ENCODE data around the gene ARFGEF2. TPM values are rescaled to one million over a fixed set of nuclear protein-coding genes. Genes with fewer than 3 reads are reported as not detected.

The ARFGEF2 gene
- total and polyA plus RNA-seq, 2 of the 4 experiments (the other 2 are of a cell fraction), result 10.3 to 39.1 TPM

DNA sequence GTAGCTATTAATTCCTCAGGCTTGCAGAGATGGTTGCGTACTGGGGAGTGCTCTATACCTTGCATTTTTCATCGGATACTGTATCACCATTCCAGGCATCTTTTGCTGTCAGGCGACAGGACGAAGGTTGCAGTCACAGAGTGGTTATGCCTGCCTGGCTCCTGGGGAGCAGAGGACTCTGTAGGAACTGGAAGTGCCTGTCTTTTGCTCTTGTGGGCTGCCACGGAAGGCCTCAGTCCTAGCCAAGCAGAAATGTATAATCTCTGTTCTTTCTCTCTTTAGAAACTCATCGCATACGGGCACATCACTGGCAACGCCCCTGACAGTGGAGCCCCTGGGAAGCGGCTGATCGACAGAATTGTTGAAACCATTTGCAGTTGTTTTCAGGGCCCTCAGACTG is 29.5 kb downstream of the ARFGEF2 start (continued):
- TF ChIP-seq RFX5 (IDR thresholded peaks at IDR 0.05; ENCODE audit: low read depth, low read length), result no peak

DNA sequence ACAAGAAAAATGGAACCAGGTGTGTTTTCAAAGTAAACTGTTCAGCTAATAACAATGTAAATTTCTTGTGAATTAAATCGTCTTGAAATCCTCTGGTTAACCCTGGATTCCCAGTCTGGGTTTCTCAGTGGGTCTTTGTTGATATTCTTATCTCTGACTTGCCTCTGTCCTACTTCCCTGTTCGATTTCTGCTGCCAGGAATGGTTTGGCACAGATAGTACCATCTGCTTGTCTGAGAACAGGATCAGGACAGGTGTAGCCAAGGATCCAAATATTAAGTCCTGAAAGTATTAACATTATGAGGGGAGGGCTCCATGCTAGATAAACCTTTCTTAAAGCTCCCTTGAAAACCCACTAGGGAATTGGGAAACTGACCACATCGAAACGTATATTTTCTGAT is 30.1 kb downstream of the ARFGEF2 start:
- Histone ChIP-seq H3K14ac (replicated peaks; ENCODE audit: low read depth, low read length) (no peak overlapping the region), H4K91ac (ENCODE audit: insufficient read depth, low read depth, low read length) (no peak overlapping the region), H3K18ac (ENCODE audit: low read depth, low read length) (no peak overlapping the region), H3K36me3 (ENCODE audit: control insufficient read depth, insufficient read depth, low read length) (peaks cover 55% of the 10 kb centered on the region), H3K79me1 (ENCODE audit: low read depth in 1 of 2, low read length in 2 of 2) (peaks cover 17 to 40% of the 10 kb centered on the region in 2 experiments; a peak in 3 of 4 replicates), H3K4me1 (ENCODE audit: control insufficient read depth, insufficient read depth, low read length) (no peaks in the 10 kb centered on the region), H3K27ac (ENCODE audit: insufficient read depth, low read length) (no peak overlapping the region), H3K4ac (ENCODE audit: low read depth, low read length) (no peak overlapping the region), H3K9me3 (ENCODE audit: control insufficient read depth, insufficient read depth, low read length) (no peaks in the 10 kb centered on the region), H3K27me3 (ENCODE audit: control insufficient read depth, insufficient read depth, low read length) (no peaks in the 10 kb centered on the region), H3K9ac (ENCODE audit: low read depth, low read length) (no peak overlapping the region), H3K23ac (ENCODE audit: low read depth, low read length) (no peak overlapping the region), H3K4me2 (ENCODE audit: low read depth, low read length) (no peak overlapping the region), H2BK5ac (ENCODE audit: low read depth, low read length, poor library complexity, severe bottlenecking) (no peak overlapping the region), H3K9me1 (ENCODE audit: insufficient read depth, low read length) (peaks cover 3% of the 10 kb centered on the region; the same call in 1 of the 2 replicates), H2BK120ac (ENCODE audit: low read depth, low read length) (no peak overlapping the region), H2AK9ac (replicated peaks; ENCODE audit: low read depth, low read length, poor library complexity) (no peak overlapping the region), H2AK5ac (ENCODE audit: low read depth, low read length) (no peak overlapping the region), H2BK15ac (ENCODE audit: low read depth, low read length) (no peak overlapping the region), H2AFZ (replicated peaks; ENCODE audit: low read length, poor library complexity) (no peak overlapping the region), H4K20me1 (ENCODE audit: insufficient read depth, low read length) (peaks cover 10% of the 10 kb centered on the region; the same call in 1 of the 2 replicates), H4K5ac (ENCODE audit: low read depth, low read length) (no peak overlapping the region), H3K4me3 (ENCODE audit: insufficient read depth, low read depth, low read length) (no peak overlapping the region), H3K56ac (ENCODE audit: extremely low read depth, insufficient read depth, low read length) (no peak overlapping the region), H2BK20ac (ENCODE audit: low read depth, low read length) (no peak overlapping the region), H4K8ac (ENCODE audit: low read depth in 2 of 2, low read length in 2 of 2) (no peak overlapping the region)
- dilution Hi-C loops (cut with HindIII; ENCODE audit: low sequenced_read_pairs, unreplicated experiment) (no loop called here), intact Hi-C loops (cut with micrococcal nuclease) (no loop called here), in situ Hi-C loops (cut with MboI; ENCODE audit: low sequenced_read_pairs) (no loop called here)
- no peak for ATAC-seq (ENCODE audit: low read depth)
- DNase-seq, result no peak
- 80% methylated on average over 1 of the region's 4 CpGs; no CpG with 5 or more reads in 1 of the 2 experiments for WGBS, 2 experiments (ENCODE audit: extremely low coverage in 2 of 2, insufficient read length in 1 of 2)
- BruUV-seq (replicated peaks), result no TSS peak
- no peak for TF ChIP-seq CHD1 (IDR thresholded peaks at IDR 0.05; ENCODE audit: low read depth, low read length)
- TF ChIP-seq, protein P1, sequence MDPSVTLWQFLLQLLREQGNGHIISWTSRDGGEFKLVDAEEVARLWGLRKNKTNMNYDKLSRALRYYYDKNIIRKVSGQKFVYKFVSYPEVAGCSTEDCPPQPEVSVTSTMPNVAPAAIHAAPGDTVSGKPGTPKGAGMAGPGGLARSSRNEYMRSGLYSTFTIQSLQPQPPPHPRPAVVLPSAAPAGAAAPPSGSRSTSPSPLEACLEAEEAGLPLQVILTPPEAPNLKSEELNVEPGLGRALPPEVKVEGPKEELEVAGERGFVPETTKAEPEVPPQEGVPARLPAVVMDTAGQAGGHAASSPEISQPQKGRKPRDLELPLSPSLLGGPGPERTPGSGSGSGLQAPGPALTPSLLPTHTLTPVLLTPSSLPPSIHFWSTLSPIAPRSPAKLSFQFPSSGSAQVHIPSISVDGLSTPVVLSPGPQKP (IDR thresholded peaks at IDR 0.05; ENCODE audit: borderline replicate concordance, low read depth, low read length), result no peak
- TF ChIP-seq POLR2A (IDR thresholded peaks at IDR 0.05; ENCODE audit: low read depth, low read length), result no peak
- no peak for TF ChIP-seq FOS (IDR thresholded peaks at IDR 0.05; ENCODE audit: low read depth, low read length)
- no peak for TF ChIP-seq MAZ (IDR thresholded peaks at IDR 0.05; ENCODE audit: borderline replicate concordance, low read depth, low read length)
- TF ChIP-seq CEBPB (IDR thresholded peaks at IDR 0.05; ENCODE audit: low read depth, low read length), result no peak
- TF ChIP-seq, protein P2, sequence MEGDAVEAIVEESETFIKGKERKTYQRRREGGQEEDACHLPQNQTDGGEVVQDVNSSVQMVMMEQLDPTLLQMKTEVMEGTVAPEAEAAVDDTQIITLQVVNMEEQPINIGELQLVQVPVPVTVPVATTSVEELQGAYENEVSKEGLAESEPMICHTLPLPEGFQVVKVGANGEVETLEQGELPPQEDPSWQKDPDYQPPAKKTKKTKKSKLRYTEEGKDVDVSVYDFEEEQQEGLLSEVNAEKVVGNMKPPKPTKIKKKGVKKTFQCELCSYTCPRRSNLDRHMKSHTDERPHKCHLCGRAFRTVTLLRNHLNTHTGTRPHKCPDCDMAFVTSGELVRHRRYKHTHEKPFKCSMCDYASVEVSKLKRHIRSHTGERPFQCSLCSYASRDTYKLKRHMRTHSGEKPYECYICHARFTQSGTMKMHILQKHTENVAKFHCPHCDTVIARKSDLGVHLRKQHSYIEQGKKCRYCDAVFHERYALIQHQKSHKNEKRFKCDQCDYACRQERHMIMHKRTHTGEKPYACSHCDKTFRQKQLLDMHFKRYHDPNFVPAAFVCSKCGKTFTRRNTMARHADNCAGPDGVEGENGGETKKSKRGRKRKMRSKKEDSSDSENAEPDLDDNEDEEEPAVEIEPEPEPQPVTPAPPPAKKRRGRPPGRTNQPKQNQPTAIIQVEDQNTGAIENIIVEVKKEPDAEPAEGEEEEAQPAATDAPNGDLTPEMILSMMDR (conservative IDR thresholded peaks at IDR 0.05; ENCODE audit: low read depth, low read length), result no peak
- ChIA-PET CTCF (interaction anchor here (0.7 kb wide), 1 partner anchor 12 kb away, joined by 3 read pairs; no protein-coding TSS in a partner anchor), POLR2A (ENCODE audit: unreplicated experiment) (no interaction called here)

Measured in IMR-90 (cell line).